Liver (tissue), 9 donors: ENCODE data around the gene PIGO. TPM values are rescaled to one million over a fixed set of nuclear protein-coding genes. Genes with fewer than 3 reads are reported as not detected.

Source experiments
- DNase-seq: peaks from one replicate; pipeline ENCODE4 v3.0.0-alpha.2; 2017; ENCODE audit warnings: low spot score
- H3K27ac ChIP-seq, 2 donors: one replicate each; pipeline ENCODE4 v1.7.0; 2013; ENCODE audit warnings: inconsistent platforms in 2 of 2, low read length in 2 of 2, control low read depth in 1 of 2, low read depth in 1 of 2, mild to moderate bottlenecking in 1 of 2
- H3K27me3 ChIP-seq, 4 donors: one replicate each; pipeline versions ENCODE4 v1.6.1 to v1.7.0; 2013; ENCODE audit warnings: low read length in 3 of 4, inconsistent platforms in 1 of 4, mild to moderate bottlenecking in 1 of 4, moderate library complexity in 1 of 4; ENCODE audit not compliant: control insufficient read depth in 4 of 4, insufficient read depth in 4 of 4
- H3K36me3 ChIP-seq, 4 donors: one replicate each; pipeline versions ENCODE4 v1.6.1 to v1.7.0; 2013; ENCODE audit warnings: low read length in 3 of 4, mild to moderate bottlenecking in 3 of 4, low read depth in 1 of 4, moderate library complexity in 1 of 4; ENCODE audit not compliant: control insufficient read depth in 4 of 4, insufficient read depth in 3 of 4
- H3K4me1 ChIP-seq, 4 donors: one replicate each; pipeline versions ENCODE4 v1.6.1 to v1.7.0; 2013; ENCODE audit warnings: low read length in 3 of 4, mild to moderate bottlenecking in 3 of 4, moderate library complexity in 1 of 4; ENCODE audit not compliant: control insufficient read depth in 4 of 4, insufficient read depth in 4 of 4
- H3K4me3 ChIP-seq, 3 donors: one replicate each; pipeline versions ENCODE4 v1.6.1 to v1.7.0; 2013; ENCODE audit warnings: low read length in 3 of 3, control low read depth in 1 of 3, low read depth in 1 of 3, mild to moderate bottlenecking in 1 of 3
- H3K9ac ChIP-seq, 2 donors: one replicate each; pipeline ENCODE4 v1.7.0; 2013; ENCODE audit warnings: low read length in 2 of 2, mild to moderate bottlenecking in 2 of 2, moderate library complexity in 2 of 2, control low read depth in 1 of 2, low read depth in 1 of 2
- H3K9me3 ChIP-seq, 4 donors: one replicate each; pipeline versions ENCODE4 v1.6.1 to v1.7.0; 2013; ENCODE audit warnings: low read length in 3 of 4; ENCODE audit not compliant: control insufficient read depth in 4 of 4
- FOXA1 ChIP-seq: IDR thresholded peaks from 2 replicates; pipeline ENCODE4 v1.6.1; 2016; ENCODE audit warnings: antibody characterized with exemption
- FOXA2 ChIP-seq: IDR thresholded peaks from 2 replicates; pipeline ENCODE4 v1.6.1; 2016; ENCODE audit warnings: antibody characterized with exemption
- GABPA ChIP-seq, 2 donors: IDR thresholded peaks in 1 of 2; conservative IDR thresholded peaks in 1 of 2; 2 replicates each; pipeline ENCODE4 v1.6.1; 2016; ENCODE audit warnings: antibody characterized with exemption in 2 of 2, mild to moderate bottlenecking in 1 of 2, moderate library complexity in 1 of 2
- HNF4A ChIP-seq, 2 donors: conservative IDR thresholded peaks; 2 replicates each; pipeline ENCODE4 v1.6.1; 2016; ENCODE audit warnings: antibody characterized with exemption in 2 of 2, mild to moderate bottlenecking in 2 of 2
- HNF4G ChIP-seq: IDR thresholded peaks from 2 replicates; pipeline ENCODE4 v1.6.1; 2016; ENCODE audit warnings: antibody characterized with exemption
- JUND ChIP-seq, 2 donors: IDR thresholded peaks; 2 replicates each; pipeline ENCODE4 v1.6.1; 2016; ENCODE audit warnings: antibody characterized with exemption in 2 of 2
- NR2F2 ChIP-seq: IDR thresholded peaks from 2 replicates; pipeline ENCODE4 v1.6.1; 2016; ENCODE audit warnings: antibody characterized with exemption
- RAD21 ChIP-seq, 2 donors: IDR thresholded peaks; 2 replicates each; pipeline ENCODE4 v1.6.1; 2016; ENCODE audit warnings: antibody characterized with exemption in 2 of 2, mild to moderate bottlenecking in 2 of 2
- RXRA ChIP-seq, 2 donors: IDR thresholded peaks; 2 replicates each; pipeline ENCODE4 v1.6.1; 2017 to 2018; ENCODE audit warnings: antibody characterized with exemption in 2 of 2, mild to moderate bottlenecking in 1 of 2
- SP1 ChIP-seq: IDR thresholded peaks from 2 replicates; pipeline ENCODE4 v1.6.1; 2018; ENCODE audit warnings: antibody characterized with exemption, mild to moderate bottlenecking
- YY1 ChIP-seq: IDR thresholded peaks from 2 replicates; pipeline ENCODE4 v1.6.1; 2016; ENCODE audit warnings: antibody characterized with exemption, mild to moderate bottlenecking
- WGBS: extraction: QIAGEN DNeasy Blood & Tissue Kit; methylation state at CpG from one replicate; pipeline ENCODE4 v1.1.7; 2013; 5-methylcytosine and 5-hydroxymethylcytosine counted together
- polyA plus RNA-seq, 2 donors: library from polyadenylated mRNA; stranded (reverse) in 1 of 2; unstranded in 1 of 2; fragments of 200-250 nt in 1 of 2; fragments of >200 nt in 1 of 2; fragmentation: Nextera tagmentation in 1 of 2; extraction: Ambion mirVana in 1 of 2; gene quantifications; one replicate each; pipeline versions ENCODE4 v1.2.1 to v1.2.3, GENCODE V29; 2013 to 2015
- total RNA-seq, 2 donors: library from RNA; depleted of rRNA; stranded (reverse); fragments of >200 nt; gene quantifications; one replicate each; pipeline ENCODE4 v1.2.3, GENCODE V29; 2014
- TF ChIP-seq, protein P1 (sequence below): IDR thresholded peaks from 2 replicates; pipeline ENCODE4 v1.6.1; 2016; ENCODE audit warnings: antibody characterized with exemption
- TF ChIP-seq, protein P2 (sequence below): IDR thresholded peaks from 2 replicates; pipeline ENCODE4 v1.6.1; 2016; ENCODE audit warnings: antibody characterized with exemption, mild to moderate bottlenecking
- TF ChIP-seq, protein P3 (sequence below): IDR thresholded peaks from 2 replicates; pipeline ENCODE4 v1.6.1; 2016; ENCODE audit warnings: antibody characterized with exemption
- TF ChIP-seq, protein P4 (sequence below): fragments of 150-350 bp; IDR thresholded peaks from 2 replicates; pipeline ENCODE4 v1.5.1; 2017; ENCODE audit warnings: improper control_type of control experiment, low read depth, low read length; ENCODE audit not compliant: missing input control
- donor health status: healthy.
- donor health status: healthy.
- donor health status: healthy.
- donor health status: healthy.
- donor health status: healthy.

The PIGO gene
- total and polyA plus RNA-seq, 4 donors: 10.5 to 16.0 (median 15.5) TPM

DNA sequence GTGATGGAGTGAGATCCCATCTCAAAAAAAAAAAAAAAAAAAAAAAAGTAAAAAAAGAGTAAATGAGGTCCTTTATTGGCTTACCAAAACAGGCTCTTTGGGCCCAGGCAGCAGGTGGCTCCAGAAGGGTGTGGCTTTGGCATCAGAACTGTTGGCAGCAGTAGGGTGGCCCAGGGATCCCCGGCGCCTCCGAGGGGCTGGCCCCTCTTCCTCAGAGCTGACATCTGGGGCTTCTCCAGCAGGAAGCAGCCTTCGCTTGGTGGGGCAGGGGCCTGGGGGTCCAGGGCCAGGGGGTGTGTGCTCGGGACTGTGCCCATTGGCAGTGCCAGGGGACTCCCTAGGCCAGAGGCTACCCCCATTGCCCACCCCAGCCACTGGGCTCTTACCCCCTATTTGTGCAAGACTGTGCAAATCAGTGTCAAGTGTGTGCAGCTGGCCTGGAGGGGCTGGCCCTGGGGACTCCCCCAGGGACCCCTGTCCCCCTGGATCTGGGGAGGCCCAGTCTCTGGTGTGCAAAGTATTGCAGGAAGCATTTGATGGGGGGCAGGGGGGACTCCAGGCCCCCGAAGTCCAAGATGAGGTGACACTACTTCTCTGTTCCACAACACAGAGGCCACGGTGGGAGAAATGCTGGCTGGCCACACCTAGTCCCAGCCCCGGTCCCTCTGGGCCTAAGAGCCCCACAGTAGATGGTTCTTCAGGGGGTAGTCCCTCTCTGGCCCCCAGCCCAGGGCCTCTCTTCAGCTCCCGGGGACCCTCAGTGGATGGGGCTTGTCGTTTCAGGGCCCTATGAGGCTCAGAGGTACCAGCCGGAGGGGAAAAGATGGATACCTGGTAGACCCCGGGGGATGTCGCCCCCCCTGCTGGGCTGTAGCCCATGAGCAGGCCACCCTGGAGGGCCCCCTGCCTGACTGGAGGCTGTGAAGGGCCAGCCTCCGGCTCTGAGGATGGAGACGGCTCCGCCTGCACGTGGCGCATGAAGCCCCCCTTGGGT lies 11.2 kb upstream of the PIGO start:
- 89% methylated on average over 18 of the region's 18 CpGs for WGBS
- Histone ChIP-seq H3K9ac (no peak overlapping the region), H3K4me3 (no peak overlapping the region), H3K27ac (no peak overlapping the region), H3K27me3 (no peaks in the 10 kb centered on the region), H3K9me3 (no peaks in the 10 kb centered on the region), H3K36me3 (peaks cover 6 to 36% (median 13%) of the 10 kb centered on the region in 4 donors), H3K4me1 (peaks cover 13 to 39% (median 30%) of the 10 kb centered on the region in 4 donors)
- DNase-seq: no peak
- TF ChIP-seq YY1 (no peak), RAD21 (IDR thresholded peaks at IDR 0.05) (no peak), HNF4A (conservative IDR thresholded peaks at IDR 0.05) (no peak), GABPA (IDR thresholded peaks at IDR 0.05 in 1 of 2, conservative IDR thresholded peaks at IDR 0.05 in 1 of 2) (no peak), JUND (IDR thresholded peaks at IDR 0.05) (no peak), SP1 (no peak), HNF4G (no peak), FOXA1 (no peak), FOXA2 (no peak), RXRA (IDR thresholded peaks at IDR 0.05) (no peak), NR2F2 (no peak)
- TF ChIP-seq, protein P1, sequence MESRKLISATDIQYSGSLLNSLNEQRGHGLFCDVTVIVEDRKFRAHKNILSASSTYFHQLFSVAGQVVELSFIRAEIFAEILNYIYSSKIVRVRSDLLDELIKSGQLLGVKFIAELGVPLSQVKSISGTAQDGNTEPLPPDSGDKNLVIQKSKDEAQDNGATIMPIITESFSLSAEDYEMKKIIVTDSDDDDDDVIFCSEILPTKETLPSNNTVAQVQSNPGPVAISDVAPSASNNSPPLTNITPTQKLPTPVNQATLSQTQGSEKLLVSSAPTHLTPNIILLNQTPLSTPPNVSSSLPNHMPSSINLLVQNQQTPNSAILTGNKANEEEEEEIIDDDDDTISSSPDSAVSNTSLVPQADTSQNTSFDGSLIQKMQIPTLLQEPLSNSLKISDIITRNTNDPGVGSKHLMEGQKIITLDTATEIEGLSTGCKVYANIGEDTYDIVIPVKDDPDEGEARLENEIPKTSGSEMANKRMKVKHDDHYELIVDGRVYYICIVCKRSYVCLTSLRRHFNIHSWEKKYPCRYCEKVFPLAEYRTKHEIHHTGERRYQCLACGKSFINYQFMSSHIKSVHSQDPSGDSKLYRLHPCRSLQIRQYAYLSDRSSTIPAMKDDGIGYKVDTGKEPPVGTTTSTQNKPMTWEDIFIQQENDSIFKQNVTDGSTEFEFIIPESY: no peak
- TF ChIP-seq, protein P2, sequence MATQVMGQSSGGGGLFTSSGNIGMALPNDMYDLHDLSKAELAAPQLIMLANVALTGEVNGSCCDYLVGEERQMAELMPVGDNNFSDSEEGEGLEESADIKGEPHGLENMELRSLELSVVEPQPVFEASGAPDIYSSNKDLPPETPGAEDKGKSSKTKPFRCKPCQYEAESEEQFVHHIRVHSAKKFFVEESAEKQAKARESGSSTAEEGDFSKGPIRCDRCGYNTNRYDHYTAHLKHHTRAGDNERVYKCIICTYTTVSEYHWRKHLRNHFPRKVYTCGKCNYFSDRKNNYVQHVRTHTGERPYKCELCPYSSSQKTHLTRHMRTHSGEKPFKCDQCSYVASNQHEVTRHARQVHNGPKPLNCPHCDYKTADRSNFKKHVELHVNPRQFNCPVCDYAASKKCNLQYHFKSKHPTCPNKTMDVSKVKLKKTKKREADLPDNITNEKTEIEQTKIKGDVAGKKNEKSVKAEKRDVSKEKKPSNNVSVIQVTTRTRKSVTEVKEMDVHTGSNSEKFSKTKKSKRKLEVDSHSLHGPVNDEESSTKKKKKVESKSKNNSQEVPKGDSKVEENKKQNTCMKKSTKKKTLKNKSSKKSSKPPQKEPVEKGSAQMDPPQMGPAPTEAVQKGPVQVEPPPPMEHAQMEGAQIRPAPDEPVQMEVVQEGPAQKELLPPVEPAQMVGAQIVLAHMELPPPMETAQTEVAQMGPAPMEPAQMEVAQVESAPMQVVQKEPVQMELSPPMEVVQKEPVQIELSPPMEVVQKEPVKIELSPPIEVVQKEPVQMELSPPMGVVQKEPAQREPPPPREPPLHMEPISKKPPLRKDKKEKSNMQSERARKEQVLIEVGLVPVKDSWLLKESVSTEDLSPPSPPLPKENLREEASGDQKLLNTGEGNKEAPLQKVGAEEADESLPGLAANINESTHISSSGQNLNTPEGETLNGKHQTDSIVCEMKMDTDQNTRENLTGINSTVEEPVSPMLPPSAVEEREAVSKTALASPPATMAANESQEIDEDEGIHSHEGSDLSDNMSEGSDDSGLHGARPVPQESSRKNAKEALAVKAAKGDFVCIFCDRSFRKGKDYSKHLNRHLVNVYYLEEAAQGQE: no peak
- TF ChIP-seq, protein P3, sequence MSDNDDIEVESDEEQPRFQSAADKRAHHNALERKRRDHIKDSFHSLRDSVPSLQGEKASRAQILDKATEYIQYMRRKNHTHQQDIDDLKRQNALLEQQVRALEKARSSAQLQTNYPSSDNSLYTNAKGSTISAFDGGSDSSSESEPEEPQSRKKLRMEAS: no peak
- TF ChIP-seq, protein P4, sequence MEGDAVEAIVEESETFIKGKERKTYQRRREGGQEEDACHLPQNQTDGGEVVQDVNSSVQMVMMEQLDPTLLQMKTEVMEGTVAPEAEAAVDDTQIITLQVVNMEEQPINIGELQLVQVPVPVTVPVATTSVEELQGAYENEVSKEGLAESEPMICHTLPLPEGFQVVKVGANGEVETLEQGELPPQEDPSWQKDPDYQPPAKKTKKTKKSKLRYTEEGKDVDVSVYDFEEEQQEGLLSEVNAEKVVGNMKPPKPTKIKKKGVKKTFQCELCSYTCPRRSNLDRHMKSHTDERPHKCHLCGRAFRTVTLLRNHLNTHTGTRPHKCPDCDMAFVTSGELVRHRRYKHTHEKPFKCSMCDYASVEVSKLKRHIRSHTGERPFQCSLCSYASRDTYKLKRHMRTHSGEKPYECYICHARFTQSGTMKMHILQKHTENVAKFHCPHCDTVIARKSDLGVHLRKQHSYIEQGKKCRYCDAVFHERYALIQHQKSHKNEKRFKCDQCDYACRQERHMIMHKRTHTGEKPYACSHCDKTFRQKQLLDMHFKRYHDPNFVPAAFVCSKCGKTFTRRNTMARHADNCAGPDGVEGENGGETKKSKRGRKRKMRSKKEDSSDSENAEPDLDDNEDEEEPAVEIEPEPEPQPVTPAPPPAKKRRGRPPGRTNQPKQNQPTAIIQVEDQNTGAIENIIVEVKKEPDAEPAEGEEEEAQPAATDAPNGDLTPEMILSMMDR: no peak
